T-helper 1 cell (primary cell): ENCODE data around the gene EXOC6B.
"Not testable (repeated sequence)": the region's sequence is repeated elsewhere in the genome, so short reads cannot be mapped to it uniquely, and the experiment has no call there.

Source experiments
- DNase-seq, 5 donors: peaks; one replicate each; pipeline ENCODE4 v3.0.0-alpha.2; 2012 to 2020

EXOC6B gene

DNA sequence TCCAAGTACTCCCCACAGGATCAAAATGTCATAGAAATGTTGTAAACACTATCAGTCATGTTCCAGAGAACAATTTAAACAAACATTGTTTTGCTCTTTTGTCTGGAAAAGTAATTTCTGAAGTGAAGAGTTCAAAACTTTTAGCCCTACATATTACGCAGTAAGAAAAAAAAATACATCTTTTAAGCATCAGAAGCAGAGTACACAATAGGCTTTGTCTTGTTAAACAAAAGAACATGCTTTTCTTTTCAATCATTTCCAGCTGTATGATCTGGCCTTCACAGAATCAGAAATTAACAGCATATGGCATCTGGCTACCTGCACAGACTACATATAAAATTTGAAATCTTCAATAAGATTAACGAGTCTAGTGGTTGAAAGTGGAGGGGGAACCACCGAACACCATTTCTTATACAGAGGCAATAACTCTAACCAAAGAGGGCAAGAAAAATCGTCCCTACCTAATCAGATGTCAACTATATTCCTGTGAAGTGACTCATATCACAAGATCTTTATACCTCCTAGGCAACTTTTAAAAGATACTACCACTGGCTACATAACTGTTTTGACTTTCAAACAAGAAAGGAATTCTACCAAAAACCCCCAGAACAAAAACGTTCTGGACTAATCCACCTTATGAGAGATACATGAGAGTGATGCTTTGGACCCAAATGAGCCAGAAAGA, 149.3 kb downstream of the EXOC6B start:
- DNase-seq = no peak

DNA sequence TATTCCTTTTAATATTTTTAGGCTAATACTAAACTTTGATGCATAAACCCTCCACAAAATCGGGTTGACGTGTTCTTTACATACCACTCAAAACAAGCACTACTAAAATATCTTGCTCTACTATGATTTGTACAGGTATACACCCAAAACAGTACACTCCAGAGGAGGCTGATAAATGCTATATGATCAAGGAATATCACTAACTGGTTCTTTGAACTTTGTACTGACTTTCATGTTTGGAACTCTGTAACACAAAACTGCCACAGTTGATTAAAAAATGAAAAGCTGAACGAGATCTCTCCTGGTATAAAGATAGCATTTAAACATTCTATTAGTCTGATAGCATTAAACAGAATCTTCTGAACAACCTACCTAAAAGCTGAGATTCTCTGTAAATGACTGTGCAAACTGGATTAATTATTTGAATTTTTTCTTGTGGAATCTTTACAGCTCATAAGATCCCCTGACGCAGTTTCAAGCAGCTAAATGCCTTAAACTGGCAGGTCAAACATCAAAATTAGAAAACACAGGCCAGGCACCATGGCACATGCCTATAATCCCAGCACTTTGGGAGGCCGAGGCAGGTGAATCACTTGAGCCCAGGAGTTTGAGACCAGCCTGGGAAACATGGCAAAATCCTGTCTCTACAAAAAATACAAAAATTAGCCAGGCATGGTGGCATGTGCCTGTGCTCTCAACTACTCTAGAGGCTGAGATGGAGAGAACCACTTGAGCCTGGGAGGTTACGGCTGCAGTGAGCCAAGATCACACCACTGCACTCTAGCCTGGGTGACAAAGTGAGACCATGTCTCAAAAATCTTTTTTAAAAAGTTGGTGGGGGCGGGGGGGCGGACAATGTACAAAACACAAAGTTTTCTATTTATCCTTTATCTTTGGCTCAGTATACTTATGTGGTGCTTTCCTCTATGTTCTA, 150.6 kb downstream of the EXOC6B start:
- no peak for DNase-seq

DNA sequence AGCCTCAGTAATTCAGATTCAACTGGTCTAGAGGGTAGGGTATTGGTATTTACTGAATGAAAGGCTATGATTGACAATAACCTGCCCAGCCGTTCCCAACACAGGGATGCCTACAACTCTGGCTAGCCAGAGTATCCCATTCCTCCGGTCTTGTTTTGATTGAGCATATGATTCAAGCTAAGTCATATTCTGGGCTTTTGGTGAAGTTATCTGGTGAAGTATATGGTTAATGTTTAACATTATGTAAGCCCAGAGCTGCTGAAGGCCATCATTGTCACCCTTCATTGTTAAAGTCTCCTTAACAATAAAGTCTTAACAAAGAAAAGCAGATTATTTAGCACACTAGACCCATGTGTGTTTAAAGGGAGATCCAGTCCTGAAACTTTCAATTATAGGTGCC, 152.6 kb downstream of the EXOC6B start:
- no peak for DNase-seq

DNA sequence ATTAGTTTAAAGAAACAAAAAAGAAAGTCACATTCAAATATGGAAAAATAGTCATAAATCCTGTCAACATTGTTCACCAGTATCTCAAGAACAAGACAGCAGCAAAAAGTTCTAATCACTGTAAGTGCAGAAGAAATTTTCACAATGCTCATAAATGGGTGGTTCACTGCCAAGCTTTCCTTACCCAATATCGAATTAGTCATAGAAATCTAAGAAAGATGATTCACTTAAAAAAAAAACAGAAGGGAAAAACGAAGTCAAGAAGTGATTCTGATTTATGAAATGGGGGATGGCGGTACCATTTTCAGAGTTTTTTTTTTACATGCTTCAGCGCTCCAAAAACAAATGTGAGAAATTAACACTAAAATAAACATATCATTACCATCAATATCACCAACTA, 156.7 kb downstream of the EXOC6B start:
- no peak for DNase-seq

DNA sequence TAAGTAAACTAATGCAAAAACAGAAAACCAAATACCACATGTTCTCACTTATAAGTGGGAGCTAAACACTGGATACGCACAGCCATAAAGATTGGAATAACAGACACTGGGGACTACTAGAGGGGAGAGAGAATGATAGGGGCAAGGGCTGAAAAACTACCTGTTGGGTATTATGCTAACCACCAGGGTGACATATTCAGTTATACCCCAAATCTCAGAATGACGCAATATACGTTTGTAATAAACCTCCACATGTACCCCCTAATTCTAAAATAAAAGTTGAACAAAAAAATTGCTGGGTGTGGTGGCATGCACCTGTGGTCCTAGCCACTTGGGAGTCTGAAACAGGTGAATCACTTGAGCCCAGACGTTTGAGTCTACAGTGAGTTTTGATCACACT, 157.2 kb downstream of the EXOC6B start:
- DNase-seq = no peak

DNA sequence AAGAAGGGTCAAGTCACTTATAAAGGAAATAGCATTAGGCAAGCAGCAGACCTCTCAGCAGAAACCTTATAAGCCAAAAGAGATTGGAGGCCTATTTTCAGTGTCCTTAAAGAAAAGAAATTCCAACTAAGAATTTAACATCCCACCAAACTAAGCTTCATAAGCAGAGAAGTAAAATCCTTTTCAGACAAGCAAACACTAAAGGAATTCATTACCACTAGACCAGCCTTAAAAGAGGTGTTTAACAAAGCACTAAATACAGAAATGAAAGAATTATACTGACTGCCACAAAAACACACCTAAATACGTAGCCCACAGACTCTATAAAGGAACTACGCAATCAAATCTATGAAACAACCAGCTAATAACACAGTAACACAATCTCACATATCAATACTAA, 160.4 kb downstream of the EXOC6B start:
- DNase-seq = no peak

DNA sequence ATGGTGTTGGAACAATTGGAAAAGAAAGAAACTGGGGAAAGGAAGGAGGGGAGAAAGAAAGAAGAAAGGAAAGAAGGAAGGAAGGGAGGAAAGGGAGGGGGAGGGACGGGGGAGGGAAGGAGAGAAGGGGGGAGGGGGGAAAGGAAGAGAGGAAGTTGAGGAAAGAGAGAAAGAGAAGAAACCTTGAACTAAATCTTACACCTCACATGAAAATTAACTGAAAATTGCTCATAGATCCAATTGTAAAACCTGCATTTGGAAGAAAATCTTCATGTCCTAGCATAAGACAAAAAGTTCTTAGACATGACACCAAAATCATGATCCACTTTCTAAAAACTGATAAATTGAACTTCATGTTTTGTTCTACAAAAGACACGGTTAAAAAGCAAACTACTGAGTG, 163.8 kb downstream of the EXOC6B start:
- no peak for DNase-seq

DNA sequence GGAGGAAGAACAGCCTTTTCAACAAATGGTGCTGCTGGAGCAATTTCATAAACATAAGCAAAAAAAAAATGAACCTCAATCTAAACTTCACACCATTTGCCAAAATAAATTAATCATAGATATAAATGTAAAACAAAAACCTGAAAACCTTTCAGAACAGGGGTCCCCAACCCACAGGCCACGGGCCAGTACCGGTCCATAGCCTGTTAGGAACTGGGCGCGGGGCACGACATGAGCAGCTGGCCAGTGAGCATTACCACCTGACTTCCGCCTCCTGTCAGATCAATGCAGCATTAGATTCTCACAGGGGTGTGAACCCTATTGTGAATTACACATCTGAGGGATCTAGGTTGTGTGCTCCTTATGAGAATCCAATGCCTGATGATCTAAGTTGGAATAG, 176.0 kb downstream of the EXOC6B start:
- DNase-seq = no peak

DNA sequence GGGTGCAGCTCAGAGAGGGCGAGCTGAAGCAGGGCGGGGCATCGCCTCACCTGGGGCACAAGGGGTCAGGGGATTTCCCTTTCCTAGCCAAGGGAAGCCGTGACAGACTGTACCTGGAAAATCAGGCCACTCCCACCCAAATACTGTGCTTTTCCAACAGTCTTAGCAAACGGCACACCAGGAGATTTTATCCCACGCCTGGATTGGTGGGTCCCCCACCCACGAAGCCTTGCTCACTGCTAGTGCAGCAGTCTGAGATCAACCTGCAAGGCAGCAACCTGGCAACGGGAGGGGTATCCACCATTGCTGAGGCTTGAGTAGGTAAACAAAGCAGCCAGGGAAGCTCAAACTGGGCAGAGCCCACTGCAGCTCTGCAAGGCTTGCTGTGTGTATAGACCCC, 184.6 kb downstream of the EXOC6B start:
- not testable (repeated sequence) for DNase-seq

DNA sequence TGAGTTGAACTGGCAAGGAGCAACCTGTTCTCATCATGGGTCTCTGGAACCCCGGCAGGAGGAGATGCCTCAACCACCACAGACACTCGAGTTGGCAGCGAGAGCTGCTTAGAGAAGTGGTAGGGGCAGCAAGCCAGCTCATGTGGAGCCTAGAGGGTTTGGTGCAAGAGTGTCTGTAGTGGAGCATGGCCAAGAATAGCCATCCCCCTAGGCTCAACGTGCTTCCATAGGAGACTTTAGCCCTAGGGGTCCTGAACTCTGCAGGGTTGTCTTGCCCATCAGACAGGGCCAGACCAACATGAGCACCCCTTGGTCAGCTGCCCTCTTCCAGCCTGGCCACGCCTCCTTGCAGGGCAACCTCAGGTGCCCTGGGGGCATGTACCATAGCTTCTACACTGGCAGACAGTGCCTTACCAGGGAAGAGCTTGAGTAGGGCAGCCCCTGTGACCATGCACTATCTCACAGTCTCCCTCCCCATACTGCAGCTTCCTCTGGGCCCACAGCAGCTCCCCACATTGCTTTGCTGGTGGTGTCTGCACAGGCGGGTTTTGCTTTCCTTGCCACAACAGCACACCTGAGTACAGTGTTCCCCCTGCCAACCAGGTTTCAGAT, 187.1 kb downstream of the EXOC6B start:
- no peak for DNase-seq

DNA sequence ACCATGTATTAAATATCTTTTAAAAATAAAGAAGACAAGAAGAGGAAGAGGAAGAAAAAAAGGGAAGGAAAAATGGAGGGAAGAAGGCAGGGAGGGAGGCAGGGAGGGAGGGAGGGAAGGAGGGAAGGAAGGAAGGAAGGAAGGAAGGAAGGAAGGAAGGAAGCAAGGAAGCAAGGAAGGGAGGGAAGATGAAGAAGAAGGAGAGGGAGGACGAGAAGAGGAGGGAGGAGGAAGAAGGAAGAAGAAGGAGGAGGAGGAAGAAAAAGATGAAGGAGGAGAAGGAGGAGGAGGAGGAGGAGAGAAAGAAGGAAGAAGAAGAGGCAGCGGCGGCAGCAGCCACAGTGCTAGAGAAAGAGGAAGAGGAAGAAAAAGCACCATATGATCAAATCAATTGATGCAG, 189.6 kb downstream of the EXOC6B start:
- no peak for DNase-seq

DNA sequence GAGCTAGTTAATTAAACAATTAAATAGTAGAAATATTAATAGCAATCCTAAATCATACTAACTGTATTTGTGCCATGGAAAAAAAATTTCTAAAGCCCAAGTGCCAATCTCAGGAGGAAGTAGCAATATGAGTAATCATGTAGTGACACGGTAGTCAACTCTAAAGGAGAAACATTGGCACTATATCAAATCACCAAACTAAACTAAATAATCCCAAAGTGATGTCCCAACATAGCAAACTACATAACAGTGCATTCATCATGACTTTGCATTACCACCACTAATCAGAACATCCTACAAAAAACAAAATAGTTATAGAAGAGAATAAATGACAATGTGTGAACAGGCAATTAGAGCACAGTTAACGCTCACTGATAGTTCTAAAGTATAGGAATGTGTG, 195.1 kb downstream of the EXOC6B start:
- DNase-seq = no peak

DNA sequence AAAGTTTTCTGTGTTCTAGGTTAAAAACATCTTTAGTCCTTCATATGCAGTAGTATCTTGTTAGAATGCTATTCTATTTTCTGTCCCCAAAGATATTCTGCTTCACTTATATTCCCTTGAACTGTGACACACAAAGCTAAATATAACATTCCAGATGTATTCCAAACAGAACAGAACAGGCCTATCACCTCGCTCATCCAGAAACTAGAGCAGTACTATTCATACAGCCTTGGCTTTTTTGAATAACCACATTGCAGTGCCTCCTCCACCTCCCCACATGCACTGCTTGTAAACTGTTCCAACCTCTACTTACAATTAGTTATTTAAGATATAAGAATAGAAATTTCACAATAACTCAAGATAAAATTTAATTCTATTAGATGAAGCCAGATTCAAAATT, 196.8 kb downstream of the EXOC6B start:
- no peak for DNase-seq

DNA sequence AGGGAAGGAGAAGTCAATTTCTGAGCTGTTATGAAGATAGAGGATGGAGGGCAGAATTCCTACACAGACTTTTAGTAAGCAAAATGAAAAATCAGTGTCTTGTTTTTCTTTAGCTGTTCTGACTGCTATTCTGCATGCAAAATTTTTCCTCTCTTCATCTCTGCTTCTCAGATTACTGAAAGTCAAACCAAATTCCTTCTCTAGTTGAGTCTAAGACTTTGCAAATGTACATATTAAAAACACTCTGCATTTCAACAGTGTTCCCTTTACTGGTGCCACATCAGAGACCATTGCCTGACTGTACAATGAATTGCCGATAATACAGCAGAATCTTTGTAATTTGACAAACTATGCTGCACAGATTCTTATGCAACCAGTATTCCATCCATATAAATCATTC, 198.8 kb downstream of the EXOC6B start:
- no peak for DNase-seq

DNA sequence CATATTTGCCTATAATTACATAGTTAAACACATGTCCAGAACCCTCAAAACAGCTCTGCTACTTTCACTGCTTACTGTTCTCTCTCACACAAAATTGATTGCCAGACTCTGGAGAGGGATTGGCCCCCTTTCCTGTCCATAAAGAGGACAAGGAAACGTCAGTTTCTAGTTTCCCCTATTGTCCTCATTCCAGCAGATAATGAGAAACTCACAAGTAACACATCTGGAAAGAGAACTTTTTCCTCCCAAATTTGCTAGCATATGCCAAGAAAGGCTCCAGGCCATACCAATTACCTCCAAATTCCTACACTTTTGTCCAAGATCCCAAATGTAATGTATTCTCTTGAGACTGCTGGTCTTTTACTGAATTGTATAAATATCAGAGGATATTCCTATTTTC, 200.5 kb downstream of the EXOC6B start:
- DNase-seq = no peak

DNA sequence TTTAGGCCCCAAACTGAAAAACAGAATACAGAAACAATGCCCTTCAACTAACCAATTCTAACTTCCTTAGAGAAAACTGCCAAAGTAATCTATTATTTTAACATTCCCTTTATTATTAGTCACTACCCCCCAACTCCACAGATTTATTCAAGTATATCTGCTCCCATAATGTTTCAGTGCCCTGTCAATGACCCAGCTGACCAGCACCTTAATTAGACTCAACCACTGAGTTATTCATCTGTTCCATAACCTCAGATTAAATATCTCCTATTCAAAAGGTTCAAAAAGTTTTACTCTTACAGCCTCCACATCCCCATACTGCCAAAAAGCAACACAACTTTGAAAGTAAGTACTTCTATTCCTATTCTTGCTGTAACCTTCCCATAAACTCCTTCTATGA, 202.4 kb downstream of the EXOC6B start:
- DNase-seq = no peak

DNA sequence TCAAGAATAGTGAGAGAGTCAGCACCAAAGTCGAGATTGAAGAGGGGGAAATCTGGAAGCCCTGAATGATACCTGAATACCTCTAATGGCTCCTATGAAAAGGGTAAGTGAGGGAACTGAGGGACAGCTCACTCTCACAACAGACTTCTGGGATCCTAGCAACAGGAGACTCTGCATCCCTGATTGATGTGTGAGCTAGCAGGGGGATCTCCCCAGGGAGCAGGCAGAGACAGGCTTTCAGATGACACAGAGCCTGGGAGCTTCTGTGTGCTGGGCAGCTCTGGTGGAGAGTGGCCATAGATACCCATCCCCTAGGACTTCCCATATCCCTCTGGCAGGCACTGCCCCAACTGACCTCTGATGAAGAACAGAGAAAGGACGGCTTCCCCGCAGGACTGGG, 206.2 kb downstream of the EXOC6B start:
- no peak for DNase-seq

DNA sequence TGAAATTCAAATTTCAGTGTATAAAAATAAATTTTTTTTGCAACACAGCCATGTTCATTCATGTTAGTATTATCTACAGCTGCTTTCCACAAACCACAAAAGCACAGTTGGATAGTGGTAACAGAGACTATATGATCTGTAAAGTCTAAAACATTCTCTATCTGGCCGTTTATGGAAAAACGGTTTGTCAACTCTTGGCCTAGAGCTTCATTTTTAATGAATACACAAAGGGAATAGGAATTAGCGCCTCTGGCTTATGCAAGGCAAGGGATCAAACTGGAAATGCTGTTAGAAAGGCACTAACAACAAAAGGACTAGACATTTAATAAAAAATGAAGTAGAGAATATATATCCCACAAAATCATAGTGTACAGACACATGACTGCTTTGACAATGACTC, 211.9 kb downstream of the EXOC6B start:
- no peak for DNase-seq

DNA sequence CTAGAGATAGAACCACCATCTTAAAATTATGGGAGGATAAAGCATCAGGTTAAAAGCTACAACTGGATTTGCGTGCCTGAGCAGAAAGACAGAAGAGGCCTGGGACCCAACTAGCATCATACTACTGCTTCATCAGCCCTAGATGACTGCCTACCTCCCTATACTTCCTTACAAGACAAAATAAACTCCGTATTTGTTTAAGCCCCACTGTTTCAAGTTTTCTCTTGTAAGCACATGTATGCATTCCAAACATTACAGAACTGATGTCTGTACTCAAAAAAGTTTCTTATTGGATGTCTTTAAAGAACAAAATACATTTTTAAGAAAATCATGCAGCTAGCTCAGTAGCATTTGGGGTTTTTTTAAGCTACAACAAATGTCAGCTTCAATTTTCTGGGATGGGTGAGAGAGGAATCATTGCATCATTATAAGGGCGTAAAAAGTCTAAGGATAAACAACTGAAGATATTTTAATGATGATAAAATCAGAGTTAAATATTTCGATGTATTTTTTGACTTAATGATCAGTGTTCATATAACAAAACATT, 213.1 kb downstream of the EXOC6B start:
- DNase-seq = no peak

DNA sequence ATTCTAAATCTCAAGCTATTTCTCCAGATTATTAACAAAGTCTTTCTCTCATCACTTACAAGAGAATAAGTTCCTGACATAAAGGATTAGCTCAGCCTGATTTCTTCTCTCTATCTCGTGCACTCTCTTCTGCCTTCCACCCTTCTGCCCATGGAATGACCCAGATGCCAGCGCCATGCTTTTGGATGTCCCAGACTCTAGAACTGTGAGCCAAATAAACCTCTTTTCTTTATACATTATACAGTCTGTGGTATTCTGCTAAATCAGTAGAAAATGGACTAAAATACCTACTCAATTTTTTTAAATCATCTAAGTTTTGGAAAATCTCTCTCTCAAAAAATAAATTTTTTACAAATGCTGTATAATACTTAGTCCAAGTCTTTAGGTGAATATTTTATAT, 218.6 kb downstream of the EXOC6B start:
- no peak for DNase-seq

DNA sequence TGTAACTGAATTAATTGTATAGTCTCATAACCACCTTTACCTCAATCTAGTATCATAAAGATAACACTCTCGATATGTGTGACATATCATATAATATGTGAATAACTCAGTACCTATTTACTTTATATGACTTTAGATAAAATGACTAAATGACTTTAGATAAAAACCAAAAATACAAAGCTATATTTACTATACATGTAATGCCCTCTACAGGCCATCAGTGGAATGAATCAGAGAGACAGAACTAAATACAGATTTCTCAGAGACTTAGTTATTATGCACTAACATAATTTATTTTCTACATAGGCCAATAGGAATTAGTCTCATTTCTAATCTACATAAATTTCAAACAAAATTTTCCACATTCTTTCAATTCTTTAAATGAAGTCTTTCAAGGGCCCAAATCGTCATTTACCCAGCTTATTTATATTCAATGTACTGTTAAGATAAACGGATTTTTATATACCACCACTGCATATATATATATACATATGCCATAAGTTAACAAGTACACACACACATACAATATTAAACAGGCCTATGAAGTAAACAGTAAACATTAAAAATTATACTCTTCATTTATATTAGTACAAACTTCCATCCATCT, 219.9 kb downstream of the EXOC6B start:
- no peak for DNase-seq

DNA sequence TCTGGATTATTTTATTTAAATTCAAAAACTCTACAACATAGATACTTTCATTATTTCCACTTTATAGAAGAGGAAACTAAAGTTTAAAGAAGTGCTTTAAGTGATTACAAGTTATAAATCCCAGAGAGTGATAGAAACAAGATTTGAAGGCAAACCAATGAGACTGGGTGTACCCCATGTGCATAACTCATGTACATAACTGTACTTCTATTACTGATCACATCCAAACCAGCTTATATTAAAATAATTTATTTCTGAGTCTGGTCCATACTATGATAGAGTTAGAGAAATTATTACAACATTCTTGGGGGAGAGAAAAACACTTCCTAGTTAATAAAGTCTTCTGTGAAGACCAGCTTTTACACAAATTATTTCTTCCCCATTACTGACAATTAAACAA, 221.4 kb downstream of the EXOC6B start:
- DNase-seq = no peak

DNA sequence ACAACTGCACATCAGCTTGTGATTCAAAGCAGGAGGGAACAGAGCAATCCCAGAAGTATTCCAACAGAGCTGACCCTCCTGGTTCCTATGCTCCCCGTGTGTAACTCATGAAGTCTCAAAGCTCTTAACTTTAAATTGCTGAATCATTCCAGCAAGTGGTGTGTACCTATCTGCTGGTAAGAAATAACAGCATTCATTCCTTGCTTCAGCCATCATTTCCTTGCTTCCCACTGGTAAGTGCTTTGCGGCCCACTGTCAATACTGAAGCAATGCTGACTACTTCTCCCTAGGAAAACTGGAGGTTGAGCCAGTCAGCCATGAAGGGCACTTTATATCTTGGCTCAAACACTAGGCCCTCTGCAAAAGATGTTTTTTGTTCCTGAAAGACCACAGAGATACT, 222.4 kb downstream of the EXOC6B start:
- DNase-seq = no peak
